SK-N-SH (cell line): ENCODE data around the gene HHAT. TPM values are rescaled to one million over a fixed set of nuclear protein-coding genes. Genes with fewer than 3 reads are reported as not detected.

Source experiments
- CTCF ChIA-PET: fragments of 300-600, 350-600 bp; formaldehyde crosslinking; extraction: SDS; loops from one replicate; lab custom pipeline; 2021; lab: Yijun Ruan, JAX
- POLR2A ChIA-PET: fragments of 350-600 bp; sonication (Branson Sonifier 250); formaldehyde crosslinking; extraction: SDS; loops from one replicate; lab custom pipeline; 2020; ENCODE audit warnings: antibody characterized with exemption, inconsistent platforms; lab: Yijun Ruan, JAX
- DNase-seq: peaks from one replicate; pipeline ENCODE4 v3.0.0; 2012
- H2AFZ ChIP-seq: fragments of 200-600 bp; sonication (generic); 2 replicates; pipeline ENCODE4 v1.8.1; 2016; ENCODE audit warnings: antibody characterized with exemption, mild to moderate bottlenecking, low read depth
- H3F3A ChIP-seq: fragments of 200-600 bp; sonication (generic); replicated peaks from 2 replicates; pipeline ENCODE3; 2016; ENCODE audit warnings: antibody characterized with exemption, mild to moderate bottlenecking; ENCODE audit not compliant: insufficient read depth
- H3K27ac ChIP-seq, 2 experiments: fragments of 200-500 bp in 1 of 2; fragments of 200-600 bp in 1 of 2; sonication (Bioruptor generic) in 1 of 2; sonication (generic), shearing (Covaris generic) in 1 of 2; 2 replicates each; pipeline versions ENCODE4 v1.5.1 to v1.6.1; 2014 to 2016; ENCODE audit warnings: low read depth in 2 of 2, inconsistent platforms in 1 of 2, low read length in 1 of 2, mild to moderate bottlenecking in 1 of 2, mixed read lengths in 1 of 2
- H3K27me3 ChIP-seq: fragments of 200-600 bp; sonication (generic), shearing (Covaris generic); 2 replicates; pipeline ENCODE4 v1.6.1; 2016; ENCODE audit warnings: mixed run types; ENCODE audit not compliant: insufficient read depth
- H3K36me3 ChIP-seq, 2 experiments: fragments of 200-500 bp in 1 of 2; fragments of 200-600 bp in 1 of 2; sonication (Bioruptor generic) in 1 of 2; sonication (generic) in 1 of 2; replicated peaks in 1 of 2; 2 replicates each; pipeline versions ENCODE3 to v1.5.1; 2014 to 2016; ENCODE audit warnings: low read length in 1 of 2, mild to moderate bottlenecking in 1 of 2; ENCODE audit not compliant: insufficient read depth in 2 of 2, control insufficient read depth in 1 of 2
- H3K4me1 ChIP-seq, 2 experiments: fragments of 200-500 bp in 1 of 2; fragments of 200-600 bp in 1 of 2; sonication (Bioruptor generic) in 1 of 2; sonication (generic), shearing (Covaris generic) in 1 of 2; 2 replicates each; pipeline versions ENCODE4 v1.5.1 to v1.6.1; 2014 to 2016; ENCODE audit warnings: low read depth in 1 of 2, low read length in 1 of 2, mixed run types in 1 of 2; ENCODE audit not compliant: insufficient read depth in 2 of 2, control insufficient read depth in 1 of 2
- H3K4me2 ChIP-seq: fragments of 200-600 bp; sonication (generic), shearing (Covaris generic); 2 replicates; pipeline ENCODE4 v1.6.1; 2017; ENCODE audit warnings: mixed run types
- H3K4me3 ChIP-seq, 2 experiments: fragments of 200-500 bp in 1 of 2; fragments of 200-600 bp in 1 of 2; sonication (Bioruptor generic) in 1 of 2; sonication (generic), shearing (Covaris generic) in 1 of 2; 2 replicates each; pipeline versions ENCODE4 v1.5.1 to v1.8.1; 2014 to 2016; ENCODE audit warnings: low read depth in 2 of 2, inconsistent platforms in 1 of 2, low read length in 1 of 2, mild to moderate bottlenecking in 1 of 2, mixed read lengths in 1 of 2, moderate library complexity in 1 of 2
- H3K79me2 ChIP-seq: fragments of 200-600 bp; sonication (generic); 2 replicates; pipeline ENCODE4 v1.8.1; 2017; ENCODE audit warnings: mild to moderate bottlenecking; ENCODE audit not compliant: insufficient read depth
- H3K9ac ChIP-seq: fragments of 200-600 bp; sonication (generic); 2 replicates; pipeline ENCODE4 v1.6.1; 2017; ENCODE audit warnings: mixed run types
- H3K9me2 ChIP-seq: fragments of 200-600 bp; sonication (generic); 2 replicates; pipeline ENCODE4 v1.6.1; 2017; ENCODE audit warnings: mixed run types
- H3K9me3 ChIP-seq: fragments of 200-600 bp; sonication (generic); 2 replicates; pipeline ENCODE4 v1.6.1; 2017; ENCODE audit warnings: mixed run types, mild to moderate bottlenecking, moderate library complexity
- H4K20me1 ChIP-seq: fragments of 200-600 bp; sonication (generic); 2 replicates; pipeline ENCODE4 v1.6.1; 2017; ENCODE audit warnings: mild to moderate bottlenecking, mixed run types; ENCODE audit not compliant: insufficient read depth
- ELF1 ChIP-seq: IDR thresholded peaks from 2 replicates; pipeline ENCODE4 v1.4.0; 2012
- EP300 ChIP-seq, 2 experiments: IDR thresholded peaks; 2 replicates each; pipeline versions ENCODE4 v1.4.0 to v1.6.1; 2012; ENCODE audit warnings: borderline replicate concordance in 1 of 2, low read depth in 1 of 2, low read length in 1 of 2
- FOSL2 ChIP-seq: IDR thresholded peaks from 2 replicates; pipeline ENCODE4 v1.4.0; 2012; ENCODE audit warnings: low read depth, mild to moderate bottlenecking, moderate library complexity, borderline replicate concordance
- GABPA ChIP-seq: IDR thresholded peaks from 2 replicates; pipeline ENCODE4 v1.4.0; 2012; ENCODE audit warnings: low read depth, mild to moderate bottlenecking
- MEF2A ChIP-seq: IDR thresholded peaks from 2 replicates; pipeline ENCODE4 v1.4.0; 2012; ENCODE audit warnings: low read depth, borderline replicate concordance
- MXI1 ChIP-seq: IDR thresholded peaks from 2 replicates; pipeline ENCODE4 v1.6.1; 2012; ENCODE audit warnings: mild to moderate bottlenecking, low read depth, low read length, improper control_type of control experiment
- NFIC ChIP-seq: IDR thresholded peaks from 2 replicates; pipeline ENCODE4 v1.4.0; 2012; ENCODE audit warnings: borderline replicate concordance
- NRF1 ChIP-seq: IDR thresholded peaks from 2 replicates; pipeline ENCODE4 v1.6.1; 2012; ENCODE audit warnings: low read depth, mild to moderate bottlenecking, low read length
- POLR2AphosphoS5 ChIP-seq: IDR thresholded peaks from 2 replicates; pipeline ENCODE4 v1.6.1; 2012; ENCODE audit warnings: low read depth, low read length
- RAD21 ChIP-seq: IDR thresholded peaks from 2 replicates; pipeline ENCODE4 v1.6.1; 2012; ENCODE audit warnings: mild to moderate bottlenecking, low read length
- RCOR1 ChIP-seq: fragments of 150-350 bp; IDR thresholded peaks from 2 replicates; pipeline ENCODE4 v1.6.1; 2017; ENCODE audit warnings: antibody characterized with exemption, low read length
- RFX5 ChIP-seq: IDR thresholded peaks from 2 replicates; pipeline ENCODE4 v1.6.1; 2012; ENCODE audit warnings: mild to moderate bottlenecking, improper control_type of control experiment, low read length
- RXRA ChIP-seq: IDR thresholded peaks from 2 replicates; pipeline ENCODE4 v1.4.0; 2012; ENCODE audit warnings: low read depth, mild to moderate bottlenecking, borderline replicate concordance
- SMC3 ChIP-seq: IDR thresholded peaks from 2 replicates; pipeline ENCODE4 v1.6.1; 2012; ENCODE audit warnings: low read depth, low read length, improper control_type of control experiment
- TAF1 ChIP-seq: IDR thresholded peaks from 2 replicates; pipeline ENCODE4 v1.6.1; 2012; ENCODE audit warnings: low read depth, mild to moderate bottlenecking, low read length, moderate library complexity, borderline replicate concordance
- TCF12 ChIP-seq: IDR thresholded peaks from 2 replicates; pipeline ENCODE4 v1.4.0; 2012
- WGBS: methylation state at CpG from one replicate; pipeline ENCODE4 v1.1.6; 2017; ENCODE audit warnings: low lambda C conversion rate; 5-methylcytosine and 5-hydroxymethylcytosine counted together
- polyA plus RNA-seq, 3 experiments: library from polyadenylated mRNA; depleted of rRNA; stranded (reverse); fragments of >200 nt; gene quantifications; 2 replicates each; pipeline ENCODE4 v1.2.3, GENCODE V29; 2012
- TF ChIP-seq, protein P1 (sequence below): fragments of 150-350 bp; IDR thresholded peaks from 2 replicates; pipeline ENCODE4 v1.6.1; 2016; ENCODE audit warnings: mild to moderate bottlenecking, low read depth, low read length
- TF ChIP-seq, protein P2 (sequence below): IDR thresholded peaks from 2 replicates; pipeline ENCODE4 v1.4.0; 2012; ENCODE audit warnings: low read depth, borderline replicate concordance
- TF ChIP-seq, protein P3 (sequence below): fragments of 200-600 bp; sonication (generic); IDR thresholded peaks from 2 replicates; pipeline ENCODE4 v1.6.1; 2017; ENCODE audit warnings: antibody characterized with exemption, mild to moderate bottlenecking, moderate library complexity
- TF ChIP-seq, protein P4 (sequence below): IDR thresholded peaks from 2 replicates; pipeline ENCODE4 v1.4.0; 2012; ENCODE audit warnings: low read depth, borderline replicate concordance

The HHAT gene
- polyA plus RNA-seq, 1 of the 3 experiments (the other 2 are of a cell fraction): 8.1 TPM

DNA sequence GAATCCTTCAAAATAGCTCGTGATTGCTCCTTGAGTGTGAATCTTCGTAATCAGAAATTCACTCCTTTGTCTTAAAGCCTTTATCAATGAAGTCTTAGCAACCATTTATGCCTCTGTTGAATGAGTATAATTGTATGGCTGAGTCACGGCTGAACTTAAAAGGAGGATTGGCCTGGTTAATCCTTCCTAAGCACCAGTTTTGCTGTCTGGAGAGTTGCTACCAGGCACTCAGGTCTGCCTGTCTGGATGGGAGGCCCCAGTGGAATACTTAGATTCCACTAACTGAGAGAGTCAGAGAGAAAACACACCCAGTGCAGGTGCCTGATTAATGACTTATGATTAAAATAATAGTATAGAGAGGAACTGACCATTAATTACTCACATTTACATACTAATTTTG is 7.6 kb upstream of the HHAT start:
- POLR2A ChIA-PET: no interaction called here
- CTCF ChIA-PET: interaction anchor here (2.3 kb wide), 1 partner anchor 10 kb away, joined by 9 read pairs; no protein-coding TSS in a partner anchor
- 77% methylated on average over 3 of the region's 3 CpGs for WGBS

More for the DNA sequence above, 7.6 kb upstream of the HHAT start:
- DNase-seq: no peak
- Histone ChIP-seq H3K4me1 (no peaks in the 10 kb centered on the region), H3F3A (no peaks in the 10 kb centered on the region), H3K9me3 (no peaks in the 10 kb centered on the region; the same call in 1 of the 2 replicates), H3K4me3 (no peak overlapping the region), H3K36me3 (peaks cover 0 to 3% of the 10 kb centered on the region in 2 experiments), H3K9ac (no peak overlapping the region), H4K20me1 (no peaks in the 10 kb centered on the region), H3K9me2 (no peaks in the 10 kb centered on the region), H3K27me3 (no peaks in the 10 kb centered on the region), H3K27ac (no peak overlapping the region), H3K79me2 (no peaks in the 10 kb centered on the region), H2AFZ (no peak overlapping the region), H3K4me2 (no peak overlapping the region)
- TF ChIP-seq ELF1 (no peak), MEF2A (no peak), NFIC (no peak), SMC3 (no peak), TAF1 (no peak), RCOR1 (no peak), GABPA (no peak), EP300 (IDR thresholded peaks at IDR 0.05; ENCODE audit: borderline replicate concordance in 1 of 2, low read depth in 1 of 2, low read length in 1 of 2) (no peak), RAD21 (no peak), NRF1 (no peak), RXRA (no peak), RFX5 (no peak), POLR2AphosphoS5 (no peak), FOSL2 (no peak), TCF12 (no peak), MXI1 (no peak)
- TF ChIP-seq, protein P1, sequence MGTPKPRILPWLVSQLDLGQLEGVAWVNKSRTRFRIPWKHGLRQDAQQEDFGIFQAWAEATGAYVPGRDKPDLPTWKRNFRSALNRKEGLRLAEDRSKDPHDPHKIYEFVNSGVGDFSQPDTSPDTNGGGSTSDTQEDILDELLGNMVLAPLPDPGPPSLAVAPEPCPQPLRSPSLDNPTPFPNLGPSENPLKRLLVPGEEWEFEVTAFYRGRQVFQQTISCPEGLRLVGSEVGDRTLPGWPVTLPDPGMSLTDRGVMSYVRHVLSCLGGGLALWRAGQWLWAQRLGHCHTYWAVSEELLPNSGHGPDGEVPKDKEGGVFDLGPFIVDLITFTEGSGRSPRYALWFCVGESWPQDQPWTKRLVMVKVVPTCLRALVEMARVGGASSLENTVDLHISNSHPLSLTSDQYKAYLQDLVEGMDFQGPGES: no peak
- TF ChIP-seq, protein P2, sequence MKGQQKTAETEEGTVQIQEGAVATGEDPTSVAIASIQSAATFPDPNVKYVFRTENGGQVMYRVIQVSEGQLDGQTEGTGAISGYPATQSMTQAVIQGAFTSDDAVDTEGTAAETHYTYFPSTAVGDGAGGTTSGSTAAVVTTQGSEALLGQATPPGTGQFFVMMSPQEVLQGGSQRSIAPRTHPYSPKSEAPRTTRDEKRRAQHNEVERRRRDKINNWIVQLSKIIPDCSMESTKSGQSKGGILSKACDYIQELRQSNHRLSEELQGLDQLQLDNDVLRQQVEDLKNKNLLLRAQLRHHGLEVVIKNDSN: no peak
- TF ChIP-seq, protein P3, sequence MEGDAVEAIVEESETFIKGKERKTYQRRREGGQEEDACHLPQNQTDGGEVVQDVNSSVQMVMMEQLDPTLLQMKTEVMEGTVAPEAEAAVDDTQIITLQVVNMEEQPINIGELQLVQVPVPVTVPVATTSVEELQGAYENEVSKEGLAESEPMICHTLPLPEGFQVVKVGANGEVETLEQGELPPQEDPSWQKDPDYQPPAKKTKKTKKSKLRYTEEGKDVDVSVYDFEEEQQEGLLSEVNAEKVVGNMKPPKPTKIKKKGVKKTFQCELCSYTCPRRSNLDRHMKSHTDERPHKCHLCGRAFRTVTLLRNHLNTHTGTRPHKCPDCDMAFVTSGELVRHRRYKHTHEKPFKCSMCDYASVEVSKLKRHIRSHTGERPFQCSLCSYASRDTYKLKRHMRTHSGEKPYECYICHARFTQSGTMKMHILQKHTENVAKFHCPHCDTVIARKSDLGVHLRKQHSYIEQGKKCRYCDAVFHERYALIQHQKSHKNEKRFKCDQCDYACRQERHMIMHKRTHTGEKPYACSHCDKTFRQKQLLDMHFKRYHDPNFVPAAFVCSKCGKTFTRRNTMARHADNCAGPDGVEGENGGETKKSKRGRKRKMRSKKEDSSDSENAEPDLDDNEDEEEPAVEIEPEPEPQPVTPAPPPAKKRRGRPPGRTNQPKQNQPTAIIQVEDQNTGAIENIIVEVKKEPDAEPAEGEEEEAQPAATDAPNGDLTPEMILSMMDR: no peak
- TF ChIP-seq, protein P4, sequence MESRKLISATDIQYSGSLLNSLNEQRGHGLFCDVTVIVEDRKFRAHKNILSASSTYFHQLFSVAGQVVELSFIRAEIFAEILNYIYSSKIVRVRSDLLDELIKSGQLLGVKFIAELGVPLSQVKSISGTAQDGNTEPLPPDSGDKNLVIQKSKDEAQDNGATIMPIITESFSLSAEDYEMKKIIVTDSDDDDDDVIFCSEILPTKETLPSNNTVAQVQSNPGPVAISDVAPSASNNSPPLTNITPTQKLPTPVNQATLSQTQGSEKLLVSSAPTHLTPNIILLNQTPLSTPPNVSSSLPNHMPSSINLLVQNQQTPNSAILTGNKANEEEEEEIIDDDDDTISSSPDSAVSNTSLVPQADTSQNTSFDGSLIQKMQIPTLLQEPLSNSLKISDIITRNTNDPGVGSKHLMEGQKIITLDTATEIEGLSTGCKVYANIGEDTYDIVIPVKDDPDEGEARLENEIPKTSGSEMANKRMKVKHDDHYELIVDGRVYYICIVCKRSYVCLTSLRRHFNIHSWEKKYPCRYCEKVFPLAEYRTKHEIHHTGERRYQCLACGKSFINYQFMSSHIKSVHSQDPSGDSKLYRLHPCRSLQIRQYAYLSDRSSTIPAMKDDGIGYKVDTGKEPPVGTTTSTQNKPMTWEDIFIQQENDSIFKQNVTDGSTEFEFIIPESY: no peak
